Sigmoid colon (tissue), 4 donors: ENCODE results near the gene CEP170.

Experiments
- EP300 ChIP-seq, 4 donors: sonication (generic); formaldehyde crosslinking; IDR thresholded peaks; one replicate each; pipeline ENCODE4 v1.6.1; 2017; ENCODE audit warnings: antibody characterized with exemption in 4 of 4
- POLR2AphosphoS5 ChIP-seq, 4 donors: sonication (generic); formaldehyde crosslinking; IDR thresholded peaks; one replicate each; pipeline ENCODE4 v1.6.1; 2017; ENCODE audit warnings: antibody characterized with exemption in 4 of 4

DNA sequence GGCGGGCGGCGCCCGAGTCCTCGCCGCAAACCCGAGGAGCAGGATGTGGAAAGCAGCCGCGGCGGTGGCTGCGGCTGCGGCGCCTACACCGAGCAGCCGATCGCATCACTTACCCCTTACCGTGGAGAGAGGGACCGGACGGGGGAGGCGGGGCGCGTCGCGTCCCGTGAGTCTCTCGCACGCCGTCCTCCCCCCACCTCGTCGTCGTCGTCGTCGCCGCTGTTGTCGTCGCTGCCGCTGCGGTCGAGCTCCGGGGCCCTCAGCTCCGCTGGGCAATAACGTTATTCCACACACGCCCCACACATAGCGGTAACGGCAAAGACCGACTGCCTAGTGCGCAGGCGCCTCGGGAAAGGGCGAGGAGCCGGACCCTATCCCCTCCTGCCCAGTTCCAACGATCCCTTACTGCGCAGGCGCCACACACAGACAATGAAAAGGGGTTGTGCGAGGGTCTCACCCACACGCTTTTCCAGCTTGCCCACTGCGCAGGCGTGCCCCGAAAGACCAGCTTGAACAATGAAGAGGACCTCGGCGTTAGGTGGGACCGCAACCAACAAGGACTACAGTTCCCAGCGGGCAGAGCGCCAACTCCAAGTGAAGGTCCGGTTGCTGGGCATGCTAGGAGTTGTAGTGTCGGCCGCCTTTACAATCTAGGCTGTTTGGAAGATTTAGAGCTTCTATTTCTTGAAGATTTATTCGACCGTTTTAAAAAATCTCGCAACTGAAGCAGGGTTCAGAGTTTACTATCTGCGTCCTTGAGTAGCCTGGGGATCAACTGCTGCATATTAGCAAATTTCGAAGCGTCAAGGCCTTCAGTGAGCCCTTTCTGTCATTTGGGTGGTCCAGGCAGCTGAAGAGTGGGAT is at the start of gene CEP170:
- peak; percentile 87 to 94 (median 91) for TF ChIP-seq POLR2AphosphoS5 (IDR thresholded peaks at IDR 0.05)
- no peak for TF ChIP-seq EP300 (IDR thresholded peaks at IDR 0.05)
